WTC11 (cell line): ENCODE results near the gene SCUBE3. TPM values are rescaled to one million over a fixed set of nuclear protein-coding genes. Genes with fewer than 3 reads are reported as not detected.

Source experiments
- ATAC-seq: fragments of 200-7000 bp; cut with Tn5 transposase; 2 replicates; pipeline ENCODE4 v1.10.0; 2021; ENCODE audit warnings: mild to moderate bottlenecking, moderate library complexity
- CTCF ChIA-PET: fragments of 300-600 bp; sonication (Branson Sonifier 250); formaldehyde crosslinking; loops from one replicate; lab custom pipeline; 2021; ENCODE audit warnings: antibody characterized with exemption; lab: Charles Lee
- POLR2A ChIA-PET: fragments of 350-600 bp; sonication (Branson Sonifier 250); formaldehyde crosslinking; loops from one replicate; lab custom pipeline; 2021; ENCODE audit warnings: antibody characterized with exemption; lab: Charles Lee
- DNase-seq: peaks from one replicate; pipeline ENCODE4 v3.0.0; 2021; ENCODE audit warnings: low spot score
- H3K27ac Mint-ChIP-seq: 2 replicates; pipeline ENCODE4 v1.8.0; 2021; ENCODE audit warnings: mixed read lengths
- H3K27me3 Mint-ChIP-seq: 2 replicates; pipeline ENCODE4 v1.8.0; 2021; ENCODE audit warnings: low read depth, mild to moderate bottlenecking, moderate library complexity, mixed read lengths
- H3K36me3 Mint-ChIP-seq: 2 replicates; pipeline ENCODE4 v1.8.0; 2021; ENCODE audit warnings: mixed read lengths
- H3K4me1 Mint-ChIP-seq: 2 replicates; pipeline ENCODE4 v1.8.0; 2022; ENCODE audit warnings: mixed read lengths
- H3K4me3 Mint-ChIP-seq: 2 replicates; pipeline ENCODE4 v1.8.0; 2021; ENCODE audit warnings: mild to moderate bottlenecking, moderate library complexity, mixed read lengths
- H3K9me3 Mint-ChIP-seq: 2 replicates; pipeline ENCODE4 v1.8.0; 2021; ENCODE audit warnings: mixed read lengths
- ARID4B ChIP-seq: sonication (generic); formaldehyde crosslinking; IDR thresholded peaks from 2 replicates; pipeline ENCODE4 v1.8.0; 2023; ENCODE audit warnings: missing genetic modification reagents, mild to moderate bottlenecking, borderline replicate concordance
- ATF1 ChIP-seq: sonication (generic); formaldehyde crosslinking; IDR thresholded peaks from 2 replicates; pipeline ENCODE4 v1.8.1; 2023; ENCODE audit warnings: mild to moderate bottlenecking, moderate library complexity, missing genetic modification reagents
- ATF3 ChIP-seq: sonication (generic); formaldehyde crosslinking; conservative IDR thresholded peaks from 2 replicates; pipeline ENCODE4 v1.8.1; 2022; ENCODE audit warnings: mild to moderate bottlenecking, missing genetic modification reagents
- ATF6 ChIP-seq: sonication (generic); formaldehyde crosslinking; IDR thresholded peaks from 2 replicates; pipeline ENCODE4 v1.8.1; 2023; ENCODE audit warnings: mild to moderate bottlenecking, missing genetic modification reagents
- CTCF ChIP-seq: fragments of 200-600 bp; IDR thresholded peaks from 2 replicates; pipeline ENCODE4 v1.8.0; 2022; ENCODE audit warnings: antibody characterized with exemption
- ESRRA ChIP-seq: sonication (generic); formaldehyde crosslinking; IDR thresholded peaks from 2 replicates; pipeline ENCODE4 v1.8.1; 2022; ENCODE audit warnings: mild to moderate bottlenecking, missing genetic modification reagents, borderline replicate concordance
- FOXP4 ChIP-seq: sonication (generic); formaldehyde crosslinking; IDR thresholded peaks from 2 replicates; pipeline ENCODE4 v1.8.0; 2022; ENCODE audit warnings: mild to moderate bottlenecking, missing genetic modification reagents
- GTF2I ChIP-seq: fragments of 250-450 bp; sonication (Bioruptor Pico); conservative IDR thresholded peaks from 2 replicates; pipeline ENCODE4 v1.4.0; 2021; ENCODE audit warnings: mild to moderate bottlenecking
- HMGXB4 ChIP-seq: sonication (generic); formaldehyde crosslinking; IDR thresholded peaks from 2 replicates; pipeline ENCODE4 v1.8.1; 2023; ENCODE audit warnings: mild to moderate bottlenecking, moderate library complexity, missing genetic modification reagents
- JUN ChIP-seq: sonication (generic); formaldehyde crosslinking; IDR thresholded peaks from 2 replicates; pipeline ENCODE4 v1.8.0; 2023; ENCODE audit warnings: mild to moderate bottlenecking, missing genetic modification reagents
- NFE2L1 ChIP-seq: sonication (generic); formaldehyde crosslinking; IDR thresholded peaks from 2 replicates; pipeline ENCODE4 v1.8.1; 2023; ENCODE audit warnings: missing genetic modification reagents
- PREB ChIP-seq: sonication (generic); formaldehyde crosslinking; IDR thresholded peaks from 2 replicates; pipeline ENCODE4 v1.8.1; 2022; ENCODE audit warnings: mild to moderate bottlenecking, missing genetic modification reagents, moderate library complexity, borderline replicate concordance
- RELA ChIP-seq: sonication (generic); formaldehyde crosslinking; IDR thresholded peaks from 2 replicates; pipeline ENCODE4 v1.8.1; 2022; ENCODE audit warnings: missing genetic modification reagents, mild to moderate bottlenecking, borderline replicate concordance
- USF2 ChIP-seq: sonication (generic); formaldehyde crosslinking; IDR thresholded peaks from 2 replicates; pipeline ENCODE4 v1.8.1; 2023; ENCODE audit warnings: mild to moderate bottlenecking, missing genetic modification reagents, moderate library complexity
- ZBTB21 ChIP-seq: sonication (generic); formaldehyde crosslinking; IDR thresholded peaks from 2 replicates; pipeline ENCODE4 v1.8.1; 2023; ENCODE audit warnings: mild to moderate bottlenecking, missing genetic modification reagents, borderline replicate concordance
- ZBTB43 ChIP-seq: sonication (generic); formaldehyde crosslinking; IDR thresholded peaks from 2 replicates; pipeline ENCODE4 v1.8.1; 2023; ENCODE audit warnings: mild to moderate bottlenecking, missing genetic modification reagents
- ZNF219 ChIP-seq: sonication (generic); formaldehyde crosslinking; IDR thresholded peaks from 2 replicates; pipeline ENCODE4 v1.8.0; 2023; ENCODE audit warnings: missing genetic modification reagents, mild to moderate bottlenecking, borderline replicate concordance
- ZNF232 ChIP-seq: sonication (generic); formaldehyde crosslinking; IDR thresholded peaks from 2 replicates; pipeline ENCODE4 v1.8.0; 2022; ENCODE audit warnings: mild to moderate bottlenecking, missing genetic modification reagents
- ZNF396 ChIP-seq: fragments of 250-450 bp; sonication (Bioruptor Pico); IDR thresholded peaks from 2 replicates; pipeline ENCODE4 v1.8.0; 2021; ENCODE audit warnings: mild to moderate bottlenecking, moderate library complexity, borderline replicate concordance
- total RNA-seq: library from RNA; stranded (reverse); gene quantifications from 3 replicates; pipeline ENCODE4 v1.2.3, GENCODE V29; 2021

Gene SCUBE3
- total RNA-seq, 1 experiment from 2014 or later: 2.1 TPM

GRCh38 chr6:35273822-35274559 lies 60.2 kb downstream of the SCUBE3 start:
- no peaks in the 10 kb centered on the region for H3K4me1 Mint-ChIP-seq
- CTCF ChIA-PET: no interaction called here
- no peak for ATAC-seq
- peaks cover 3% of the 10 kb centered on the region; the same call in 1 of the 2 replicates for H3K36me3 Mint-ChIP-seq
- H3K9me3 Mint-ChIP-seq: no peaks in the 10 kb centered on the region
- H3K4me3 Mint-ChIP-seq: no peak overlapping the region
- DNase-seq: no peak
- peaks cover 2% of the 10 kb centered on the region; the same call in 1 of the 2 replicates for H3K27me3 Mint-ChIP-seq
- POLR2A ChIA-PET: no interaction called here
- TF ChIP-seq ARID4B (no peak), ATF1 (CRISPR knock-in tag) (no peak), ESRRA (no peak), FOXP4 (CRISPR knock-in tag) (no peak), NFE2L1 (no peak), ZBTB21 (CRISPR knock-in tag) (no peak), RELA (CRISPR knock-in tag) (no peak), ZNF232 (CRISPR knock-in tag) (no peak), HMGXB4 (CRISPR knock-in tag) (no peak), USF2 (CRISPR knock-in tag) (no peak), JUN (CRISPR knock-in tag) (no peak), ZBTB43 (no peak), ZNF396 (CRISPR knock-in tag) (no peak), GTF2I (CRISPR knock-in tag) (no peak), CTCF (no peak), PREB (CRISPR knock-in tag) (no peak), ATF3 (no peak), ZNF219 (no peak), ATF6 (CRISPR knock-in tag) (no peak)
- H3K27ac Mint-ChIP-seq: no peak overlapping the region
